Umbilical cord (tissue), 2 donors: ENCODE measurements around the gene CDC42. TPM values are rescaled to one million over a fixed set of nuclear protein-coding genes. Genes with fewer than 3 reads are reported as not detected.
A peak's percentile ranks its signal among the peaks of the same experiment; 100 is the strongest.
"Not testable (repeated sequence)": the region's sequence is repeated elsewhere in the genome, so short reads cannot be mapped to it uniquely, and the experiment has no call there.

ENCODE experiments used
- DNase-seq: peaks from one replicate; pipeline ENCODE4 v3.0.0-alpha.2; 2015; ENCODE audit warnings: low spot score
- total RNA-seq: library from RNA; depleted of rRNA; stranded (reverse); fragments of >200 nt; gene quantifications from one replicate; pipeline ENCODE4 v1.2.3, GENCODE V29; 2014; ENCODE audit warnings: low replicate concordance; ENCODE audit not compliant: insufficient read depth

CDC42 gene
- total RNA-seq = 412 TPM

- peak; percentile 98 for DNase-seq
These were observed at the start of gene CDC42 for GRCh38 chr1:22052115-22053016. Gene CDC42, plus strand, starts transcription at chr1:22052709. Its CDS starts 25,770 bp downstream, at chr1:22078479.

- not testable (repeated sequence) for DNase-seq
These were observed 49.6 kb upstream of the CDC42 start for GRCh38 chr1:22002875-22003274.

DNA sequence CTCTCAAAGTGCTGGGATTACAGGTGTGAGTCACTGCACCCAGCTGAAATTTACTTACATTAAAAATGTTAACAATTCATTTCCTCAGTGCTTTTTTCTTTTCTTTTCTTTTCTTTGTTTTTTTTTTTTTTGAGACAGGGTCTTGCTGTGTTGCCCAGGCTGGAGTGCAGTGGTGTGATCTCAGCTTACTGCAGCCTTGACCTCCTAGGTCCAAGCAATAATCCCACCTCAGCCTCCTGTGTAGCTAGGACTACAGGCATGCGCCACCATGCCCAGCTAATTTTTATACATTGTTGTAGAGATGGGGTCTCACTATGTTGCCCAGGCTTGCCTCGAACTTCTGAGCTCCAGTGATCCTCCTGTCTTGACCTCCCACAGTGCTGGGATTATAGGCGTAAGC, 48.5 kb upstream of the CDC42 start:
- DNase-seq = not testable (repeated sequence)

DNA sequence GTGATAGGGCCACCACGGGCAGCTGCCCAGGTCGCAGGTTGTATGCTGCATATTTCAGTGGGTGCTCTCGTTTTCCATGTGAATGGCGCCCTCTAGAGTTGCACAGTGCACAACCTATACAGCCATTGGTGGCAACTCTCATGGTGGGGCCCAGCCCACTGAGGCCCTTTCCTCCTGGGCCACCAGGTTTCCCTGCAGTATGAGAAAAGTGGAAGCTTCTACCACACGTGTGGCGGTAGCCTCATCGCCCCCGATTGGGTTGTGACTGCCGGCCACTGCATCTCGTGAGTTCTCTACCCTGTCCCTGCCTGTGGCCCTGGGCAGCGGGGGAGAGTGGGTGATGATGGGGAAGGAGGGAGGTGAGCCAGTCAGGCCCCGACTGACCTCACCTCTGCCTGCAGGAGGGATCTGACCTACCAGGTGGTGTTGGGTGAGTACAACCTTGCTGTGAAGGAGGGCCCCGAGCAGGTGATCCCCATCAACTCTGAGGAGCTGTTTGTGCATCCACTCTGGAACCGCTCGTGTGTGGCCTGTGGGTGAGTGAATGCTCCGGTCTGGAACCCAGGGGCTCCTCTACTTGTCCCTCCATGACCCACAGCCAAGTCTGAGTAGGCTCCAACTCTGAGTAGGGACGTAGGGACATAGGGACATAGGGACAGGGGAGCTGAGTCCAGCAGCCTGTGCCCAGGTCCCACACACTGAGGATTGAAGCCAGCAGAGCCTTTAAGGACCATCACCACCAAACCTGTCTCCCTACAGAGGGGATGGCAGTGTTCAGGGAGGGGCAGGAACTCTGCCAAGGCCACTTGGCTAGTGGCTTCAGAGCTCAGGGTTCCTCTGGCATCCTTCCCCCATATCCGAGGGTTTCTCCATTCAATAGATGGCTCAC, 47.0 kb upstream of the CDC42 start:
- not testable (repeated sequence) for DNase-seq

DNA sequence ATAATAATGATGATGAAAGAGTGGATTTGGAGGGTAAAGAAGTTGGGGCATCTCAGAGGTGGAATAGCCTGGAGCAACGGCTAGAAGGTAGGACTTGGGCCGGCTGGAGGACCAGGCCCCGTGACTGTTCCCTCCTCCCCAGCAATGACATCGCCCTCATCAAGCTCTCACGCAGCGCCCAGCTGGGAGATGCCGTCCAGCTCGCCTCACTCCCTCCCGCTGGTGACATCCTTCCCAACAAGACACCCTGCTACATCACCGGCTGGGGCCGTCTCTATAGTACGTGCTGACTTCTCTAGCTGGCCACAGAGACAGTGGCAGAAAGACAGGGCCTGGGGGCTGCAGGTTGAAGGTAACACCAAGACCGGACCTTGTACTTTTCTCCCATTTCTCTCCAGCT, 45.8 kb upstream of the CDC42 start:
- DNase-seq = not testable (repeated sequence)

- not testable (repeated sequence) for DNase-seq
These were observed 45.2 kb upstream of the CDC42 start for GRCh38 chr1:22007262-22007661.

- DNase-seq = not testable (repeated sequence)
These were observed 42.9 kb upstream of the CDC42 start for GRCh38 chr1:22009566-22009965.

DNA sequence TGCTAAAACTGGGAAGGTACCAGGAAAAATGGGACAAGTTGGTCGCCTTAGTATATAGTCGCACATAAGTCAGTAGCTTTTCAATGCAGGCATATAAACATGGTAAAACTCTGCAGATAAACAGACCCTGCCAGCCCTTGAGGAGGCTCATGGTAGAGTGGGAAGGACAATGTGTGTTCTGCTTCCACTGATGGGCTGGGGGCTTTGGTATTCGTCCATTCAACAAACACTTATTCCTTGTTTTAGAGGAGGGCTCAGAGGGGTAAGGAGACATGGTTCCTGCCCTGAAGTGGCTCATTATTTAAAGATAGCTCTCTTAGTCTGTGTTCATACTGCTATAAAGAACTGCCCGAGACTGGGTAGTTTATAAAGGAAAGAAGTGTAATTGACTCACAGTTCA, 39.8 kb upstream of the CDC42 start:
- DNase-seq = not testable (repeated sequence)

DNA sequence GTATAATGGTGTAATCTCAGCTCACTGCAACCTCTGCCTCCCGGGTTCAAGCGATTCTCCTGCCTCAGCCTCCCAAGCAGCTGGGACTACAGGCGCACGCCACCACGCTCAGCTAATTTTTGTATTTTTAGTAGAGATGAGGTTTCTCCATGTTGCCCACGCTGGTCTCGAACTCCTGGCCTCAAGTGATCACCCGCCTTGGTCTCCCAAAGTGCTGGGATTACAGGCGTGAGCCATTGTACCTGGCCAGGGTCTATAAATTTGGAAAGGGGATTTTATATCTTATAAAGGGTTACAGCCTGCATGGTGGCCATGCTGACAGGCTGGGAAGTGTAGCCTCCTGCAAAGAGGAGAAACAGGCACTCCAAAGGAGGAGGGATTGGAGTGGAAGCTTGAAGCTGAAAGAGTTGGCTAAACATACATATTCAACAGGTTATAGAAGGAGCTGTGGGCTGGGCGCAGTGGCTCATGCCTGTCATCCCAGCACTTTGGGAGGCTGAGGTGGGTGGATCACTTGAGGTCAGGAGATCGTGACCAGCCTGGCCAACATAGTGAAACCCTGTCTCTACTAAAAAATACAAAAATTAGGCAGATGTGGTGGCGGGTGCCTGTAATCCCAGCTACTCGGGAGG, 37.8 kb upstream of the CDC42 start:
- DNase-seq = not testable (repeated sequence)

- DNase-seq = no peak
These were observed 33.6 kb upstream of the CDC42 start for GRCh38 chr1:22018583-22019559.

DNA sequence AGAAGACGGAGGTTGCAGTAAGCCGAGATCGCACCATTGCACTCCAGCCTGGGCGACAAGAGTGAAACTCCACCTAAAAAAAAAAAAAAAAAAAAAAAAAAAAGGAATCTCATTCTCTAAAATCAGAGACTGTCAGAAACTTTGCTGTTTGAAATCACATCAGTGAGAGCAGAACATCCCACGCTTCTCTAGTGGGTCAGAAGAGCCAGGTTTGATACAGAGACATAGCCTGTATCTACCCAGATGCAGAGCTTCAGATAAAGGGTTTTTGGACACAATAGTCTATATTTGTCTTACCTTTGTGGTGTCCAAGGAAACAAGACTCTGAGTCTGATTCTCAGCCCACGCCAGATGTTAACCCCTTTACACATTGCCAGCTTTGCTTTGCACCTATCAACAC, 31.4 kb upstream of the CDC42 start:
- DNase-seq = no peak

DNA sequence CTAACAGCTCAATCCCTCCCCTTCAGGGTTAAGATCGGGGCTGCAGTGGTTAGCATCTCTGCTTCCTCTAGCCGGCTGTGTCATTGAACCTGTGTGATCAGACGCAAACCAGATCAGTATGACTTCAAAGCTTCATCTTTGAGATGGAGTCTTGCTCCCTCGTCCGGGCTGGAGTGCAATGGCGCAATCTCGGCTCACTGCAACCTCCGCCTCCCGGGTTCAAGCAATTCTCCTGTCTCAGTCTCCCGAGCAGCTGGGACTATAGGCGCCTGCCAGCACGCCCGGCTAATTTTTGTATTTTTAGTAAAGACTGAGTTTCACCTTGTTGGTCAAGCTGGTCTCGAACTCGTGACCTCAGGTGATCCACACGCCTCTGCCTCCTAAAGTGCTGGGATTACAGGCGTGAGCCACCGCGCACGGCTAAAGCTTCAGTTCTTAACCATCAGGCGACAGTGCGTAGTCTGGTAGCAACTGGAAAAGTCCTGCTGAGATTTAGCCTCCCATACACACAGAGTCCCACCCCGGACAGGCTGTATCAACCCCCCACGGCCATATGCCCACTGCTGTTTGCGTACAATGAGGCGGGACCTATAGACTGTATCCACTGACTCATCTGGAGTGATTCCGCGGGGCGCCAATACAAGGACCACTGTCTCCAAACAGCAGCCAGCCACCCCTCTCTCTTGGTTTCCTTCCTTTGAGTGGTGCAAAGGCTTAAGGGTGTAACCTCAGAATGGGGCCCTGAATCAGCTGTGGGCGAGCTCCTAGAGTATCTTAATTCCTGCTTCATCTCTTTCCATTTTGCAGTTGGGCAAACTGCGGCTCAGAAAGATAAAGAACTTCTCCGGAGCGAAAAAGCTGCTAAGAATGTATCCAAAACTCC, 27.8 kb upstream of the CDC42 start:
- peak; percentile 63 for DNase-seq

DNA sequence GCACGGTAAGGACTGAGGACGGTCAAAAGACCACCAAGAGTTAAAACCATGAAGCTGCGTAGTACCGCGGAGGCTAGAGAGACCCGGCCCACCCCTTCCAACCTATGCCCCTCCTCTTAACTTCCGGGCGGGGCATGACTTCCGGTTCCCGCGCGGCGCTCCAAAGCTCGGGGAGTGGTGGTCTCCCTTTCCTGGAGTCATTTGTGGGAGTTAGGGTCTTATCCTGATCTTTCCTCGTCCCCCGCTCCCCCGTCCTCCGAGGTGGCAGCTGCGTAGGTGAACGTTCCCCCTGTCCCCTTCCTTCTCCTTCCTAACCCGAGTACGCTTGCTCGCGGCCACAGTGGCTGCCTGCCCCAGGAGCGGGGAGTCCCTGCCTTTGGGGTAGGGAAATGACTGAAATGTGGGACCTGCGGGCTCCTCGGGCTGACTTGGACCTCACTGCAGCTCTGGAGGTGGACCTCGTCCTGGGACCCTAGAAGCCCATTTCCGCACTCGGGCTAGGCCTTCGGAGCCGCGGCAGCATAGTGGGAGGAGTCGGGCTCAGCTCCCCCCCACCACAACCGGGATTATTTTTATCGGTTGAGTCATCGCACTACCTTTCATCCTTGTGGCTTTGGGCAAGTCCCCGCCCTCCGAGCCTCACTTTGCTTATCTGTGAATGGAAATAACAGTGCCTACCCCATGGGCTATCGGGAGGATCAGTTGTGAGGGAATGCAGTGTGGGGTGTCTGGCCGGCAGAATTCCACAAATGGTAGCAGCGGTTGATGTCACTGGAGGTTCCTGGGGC, 26.9 kb upstream of the CDC42 start:
- DNase-seq = peak; percentile 97

GRCh38 chr1:22026924-22027289, 25.6 kb upstream of the CDC42 start:
- DNase-seq = no peak

GRCh38 chr1:22030057-22030456, 22.5 kb upstream of the CDC42 start:
- DNase-seq = no peak

GRCh38 chr1:22030473-22030872, 22.0 kb upstream of the CDC42 start:
- no peak for DNase-seq

GRCh38 chr1:22031214-22031962, 21.1 kb upstream of the CDC42 start:
- peak; percentile 65 for DNase-seq

DNA sequence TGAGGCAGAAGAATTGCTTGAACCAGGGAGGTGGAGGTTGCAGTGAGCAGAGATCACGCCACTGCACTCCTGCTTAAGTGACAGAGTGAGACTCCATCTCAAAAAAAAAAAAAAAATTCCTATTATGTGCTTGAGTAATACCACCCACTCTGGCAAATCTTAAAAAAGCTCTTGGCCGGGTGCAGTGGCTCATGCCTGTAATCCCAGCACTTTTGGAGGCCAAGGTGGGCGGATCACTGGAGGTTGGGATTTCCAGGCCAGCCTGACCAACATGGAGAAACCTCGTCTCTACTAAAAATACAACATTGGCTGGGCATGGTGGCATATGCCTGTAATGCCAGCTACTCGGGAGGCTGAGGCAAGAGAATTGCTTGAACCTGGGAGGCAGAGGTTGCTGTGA, 17.7 kb upstream of the CDC42 start:
- DNase-seq = not testable (repeated sequence)
